Type B pancreatic cell (in vitro differentiated cells): ENCODE measurements around the gene RNF112. TPM values are rescaled to one million over a fixed set of nuclear protein-coding genes. Genes with fewer than 3 reads are reported as not detected.
"Not testable (repeated sequence)": the region's sequence is repeated elsewhere in the genome, so short reads cannot be mapped to it uniquely, and the experiment has no call there.

Source experiments
- DNase-seq: peaks from one replicate; pipeline ENCODE4 v3.0.0; 2021; ENCODE audit warnings: mixed read lengths; ENCODE audit not compliant: unreplicated experiment; ENCODE audit errors: extremely low spot score
- H3K27ac Mint-ChIP-seq: 2 replicates; pipeline ENCODE4 v1.8.0; 2021; ENCODE audit warnings: mild to moderate bottlenecking, mixed read lengths
- H3K27me3 Mint-ChIP-seq: 2 replicates; pipeline ENCODE4 v1.8.0; 2021; ENCODE audit warnings: mixed read lengths
- H3K36me3 Mint-ChIP-seq: 2 replicates; pipeline ENCODE4 v1.8.0; 2021; ENCODE audit warnings: mixed read lengths
- H3K4me1 Mint-ChIP-seq: one replicate; pipeline ENCODE4 v1.8.0; 2021; ENCODE audit warnings: mixed read lengths; ENCODE audit not compliant: unreplicated experiment
- H3K4me3 Mint-ChIP-seq: 2 replicates; pipeline ENCODE4 v1.8.0; 2021; ENCODE audit warnings: mild to moderate bottlenecking, mixed read lengths
- H3K9me3 Mint-ChIP-seq: 2 replicates; pipeline ENCODE4 v1.8.0; 2021; ENCODE audit warnings: mixed read lengths
- CTCF ChIP-seq: fragments of 200-600 bp; sonication (generic); conservative IDR thresholded peaks from 2 replicates; pipeline ENCODE4 v1.5.0; 2021; ENCODE audit warnings: antibody characterized with exemption, mild to moderate bottlenecking
- total RNA-seq: library from RNA; stranded (reverse); gene quantifications from 2 replicates; pipeline ENCODE4 v1.2.1, GENCODE V29; 2021; ENCODE audit warnings: low replicate concordance

The RNF112 gene
- total RNA-seq, 1 donor from 2014 or later, result 0.60 TPM

GRCh38 chr17:19454074-19454473, 43.0 kb downstream of the RNF112 start:
- H3K27ac Mint-ChIP-seq, result no peak overlapping the region
- TF ChIP-seq CTCF, result no peak
- no peaks in the 10 kb centered on the region for H3K9me3 Mint-ChIP-seq
- DNase-seq, result no peak
- H3K36me3 Mint-ChIP-seq, result no peaks in the 10 kb centered on the region
- peaks cover 16% of the 10 kb centered on the region for H3K4me1 Mint-ChIP-seq
- H3K27me3 Mint-ChIP-seq, result peaks cover 6% of the 10 kb centered on the region
- H3K4me3 Mint-ChIP-seq, result no peak overlapping the region

- no peaks in the 10 kb centered on the region for H3K9me3 Mint-ChIP-seq
- no peak for TF ChIP-seq CTCF
- H3K27ac Mint-ChIP-seq, result no peak overlapping the region
- DNase-seq, result no peak
- H3K4me3 Mint-ChIP-seq, result no peak overlapping the region
- peaks cover 12% of the 10 kb centered on the region for H3K4me1 Mint-ChIP-seq
- peaks cover 6% of the 10 kb centered on the region for H3K27me3 Mint-ChIP-seq
- no peaks in the 10 kb centered on the region for H3K36me3 Mint-ChIP-seq
Observed at GRCh38 chr17:19456016-19456927, 45.2 kb downstream of the RNF112 start.

- no peaks in the 10 kb centered on the region for H3K36me3 Mint-ChIP-seq
- no peak overlapping the region for H3K27ac Mint-ChIP-seq
- DNase-seq, result no peak
- H3K9me3 Mint-ChIP-seq, result no peaks in the 10 kb centered on the region
- TF ChIP-seq CTCF, result no peak
- peaks cover 12% of the 10 kb centered on the region for H3K4me1 Mint-ChIP-seq
- H3K4me3 Mint-ChIP-seq, result no peak overlapping the region
- H3K27me3 Mint-ChIP-seq, result peaks cover 6% of the 10 kb centered on the region
Observed at GRCh38 chr17:19457046-19457445, 46.0 kb downstream of the RNF112 start.

- Mint-ChIP-seq H3K4me1 (peaks cover 12% of the 10 kb centered on the region), H3K27ac (no peak overlapping the region)
Observed at GRCh38 chr17:19457830-19458271, 46.8 kb downstream of the RNF112 start.

GRCh38 chr17:19458481-19458880, 47.4 kb downstream of the RNF112 start:
- H3K27ac Mint-ChIP-seq, H3K36me3 Mint-ChIP-seq, DNase-seq, H3K9me3 Mint-ChIP-seq, H3K4me3 Mint-ChIP-seq, H3K27me3 Mint-ChIP-seq: not testable (repeated sequence)
- peaks cover 12% of the 10 kb centered on the region for H3K4me1 Mint-ChIP-seq

More at GRCh38 chr17:19457830-19458271, 46.8 kb downstream of the RNF112 start:
- TF ChIP-seq CTCF, result no peak
- Mint-ChIP-seq H3K4me3 (no peak overlapping the region), H3K36me3 (no peaks in the 10 kb centered on the region), H3K27me3 (peaks cover 4% of the 10 kb centered on the region), H3K9me3 (no peaks in the 10 kb centered on the region)
- DNase-seq, result no peak

GRCh38 chr17:19459018-19459655, 48.1 kb downstream of the RNF112 start:
- H3K4me1 Mint-ChIP-seq, result peaks cover 12% of the 10 kb centered on the region
- not testable (repeated sequence) for H3K27me3 Mint-ChIP-seq, DNase-seq, H3K36me3 Mint-ChIP-seq, H3K4me3 Mint-ChIP-seq, H3K27ac Mint-ChIP-seq, H3K9me3 Mint-ChIP-seq
